GM21381 (cell line): ENCODE data around the gene BAG5.
"Not testable (repeated sequence)": the region's sequence is repeated elsewhere in the genome, so short reads cannot be mapped to it uniquely, and the experiment has no call there.

Experiments
- ATAC-seq: cut with Tn5 transposase; IDR thresholded peaks from one replicate; pipeline ENCODE4 v1.9.1; 2021; ENCODE audit warnings: mild to moderate bottlenecking, moderate library complexity; ENCODE audit not compliant: unreplicated experiment

The BAG5 gene

GRCh38 chr14:103512701-103513611 lies 49.5 kb downstream of the BAG5 start:
- ATAC-seq: no peak

GRCh38 chr14:103512180-103512579 lies 50.3 kb downstream of the BAG5 start:
- ATAC-seq: not testable (repeated sequence)

- ATAC-seq: no peak
Measured at GRCh38 chr14:103510724-103511693, 51.4 kb downstream of the BAG5 start.

GRCh38 chr14:103509864-103510723 lies 52.4 kb downstream of the BAG5 start:
- no peak for ATAC-seq

GRCh38 chr14:103508521-103509329 lies 53.7 kb downstream of the BAG5 start:
- ATAC-seq: no peak

GRCh38 chr14:103507751-103508150 lies 54.7 kb downstream of the BAG5 start:
- no peak for ATAC-seq
